GM10248 (cell line): ENCODE measurements around the gene SLC22A16.

ENCODE experiments used
- CTCF ChIA-PET: fragments of 300-600 bp; sonication (Branson Sonifier 250); formaldehyde crosslinking; extraction: SDS; loops from one replicate; lab custom pipeline; 2021; ENCODE audit warnings: antibody characterized with exemption; lab: Yijun Ruan, JAX
- POLR2A ChIA-PET: fragments of 350-650 bp; sonication (Branson Sonifier 250); formaldehyde crosslinking; extraction: SDS; loops from one replicate; lab custom pipeline; 2020; ENCODE audit warnings: antibody characterized with exemption; lab: Yijun Ruan, JAX
- DNase-seq: peaks from one replicate; pipeline ENCODE4 v3.0.0; 2012; ENCODE audit errors: extremely low spot score
- TF ChIP-seq, protein P1 (sequence below): IDR thresholded peaks from 2 replicates; pipeline ENCODE4 v1.5.1; 2012; ENCODE audit warnings: mild to moderate bottlenecking, low read depth; ENCODE audit errors: extremely low read depth, missing control alignments, control extremely low read depth

SLC22A16 gene

DNA sequence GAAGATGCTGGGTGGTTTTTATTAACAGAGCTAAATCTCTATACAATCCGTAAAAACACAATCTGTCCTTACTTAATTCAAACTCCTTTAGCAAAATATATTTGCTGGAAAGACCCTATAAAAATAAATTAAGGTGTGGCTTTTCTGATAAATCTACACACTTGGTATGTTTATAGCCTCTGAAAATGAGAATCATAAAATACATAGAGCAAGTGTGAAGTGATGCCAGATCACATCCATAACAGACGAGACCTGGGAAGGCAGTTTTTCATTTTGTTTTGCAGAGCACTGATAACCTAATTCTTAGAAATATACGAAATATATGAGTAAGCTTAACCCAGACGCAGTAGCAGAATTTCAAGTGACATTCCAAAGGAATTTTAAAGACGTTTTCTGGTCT, 50.6 kb downstream of the SLC22A16 start:
- POLR2A ChIA-PET: no interaction called here
- no peak for DNase-seq
- CTCF ChIA-PET: no interaction called here
- TF ChIP-seq, protein P1, sequence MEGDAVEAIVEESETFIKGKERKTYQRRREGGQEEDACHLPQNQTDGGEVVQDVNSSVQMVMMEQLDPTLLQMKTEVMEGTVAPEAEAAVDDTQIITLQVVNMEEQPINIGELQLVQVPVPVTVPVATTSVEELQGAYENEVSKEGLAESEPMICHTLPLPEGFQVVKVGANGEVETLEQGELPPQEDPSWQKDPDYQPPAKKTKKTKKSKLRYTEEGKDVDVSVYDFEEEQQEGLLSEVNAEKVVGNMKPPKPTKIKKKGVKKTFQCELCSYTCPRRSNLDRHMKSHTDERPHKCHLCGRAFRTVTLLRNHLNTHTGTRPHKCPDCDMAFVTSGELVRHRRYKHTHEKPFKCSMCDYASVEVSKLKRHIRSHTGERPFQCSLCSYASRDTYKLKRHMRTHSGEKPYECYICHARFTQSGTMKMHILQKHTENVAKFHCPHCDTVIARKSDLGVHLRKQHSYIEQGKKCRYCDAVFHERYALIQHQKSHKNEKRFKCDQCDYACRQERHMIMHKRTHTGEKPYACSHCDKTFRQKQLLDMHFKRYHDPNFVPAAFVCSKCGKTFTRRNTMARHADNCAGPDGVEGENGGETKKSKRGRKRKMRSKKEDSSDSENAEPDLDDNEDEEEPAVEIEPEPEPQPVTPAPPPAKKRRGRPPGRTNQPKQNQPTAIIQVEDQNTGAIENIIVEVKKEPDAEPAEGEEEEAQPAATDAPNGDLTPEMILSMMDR: no peak

DNA sequence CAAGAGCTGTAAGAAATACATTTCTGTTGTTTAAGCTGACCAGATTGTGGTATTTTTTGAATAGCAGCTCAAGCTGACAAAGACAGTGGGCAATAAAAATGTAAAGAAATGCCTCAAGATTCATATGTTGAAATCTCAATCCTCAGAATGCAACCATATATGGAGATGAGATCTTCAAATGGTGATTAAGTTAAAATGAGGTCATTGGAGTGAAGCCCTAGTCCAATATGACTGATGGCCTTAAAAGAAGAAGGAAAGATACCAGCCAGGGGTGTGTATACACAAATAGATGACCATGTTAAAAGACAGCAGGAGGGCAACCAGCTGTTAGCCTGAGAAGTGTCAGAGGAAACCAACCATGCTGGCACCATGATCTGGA, 54.0 kb downstream of the SLC22A16 start:
- ChIA-PET CTCF (interaction anchor here (1.0 to 1.1 kb wide), 2 partner anchors 17 to 20 kb away, joined by 3 read pairs; no protein-coding TSS in a partner anchor), POLR2A (no interaction called here)
- TF ChIP-seq, protein P1: no peak
- DNase-seq: no peak

DNA sequence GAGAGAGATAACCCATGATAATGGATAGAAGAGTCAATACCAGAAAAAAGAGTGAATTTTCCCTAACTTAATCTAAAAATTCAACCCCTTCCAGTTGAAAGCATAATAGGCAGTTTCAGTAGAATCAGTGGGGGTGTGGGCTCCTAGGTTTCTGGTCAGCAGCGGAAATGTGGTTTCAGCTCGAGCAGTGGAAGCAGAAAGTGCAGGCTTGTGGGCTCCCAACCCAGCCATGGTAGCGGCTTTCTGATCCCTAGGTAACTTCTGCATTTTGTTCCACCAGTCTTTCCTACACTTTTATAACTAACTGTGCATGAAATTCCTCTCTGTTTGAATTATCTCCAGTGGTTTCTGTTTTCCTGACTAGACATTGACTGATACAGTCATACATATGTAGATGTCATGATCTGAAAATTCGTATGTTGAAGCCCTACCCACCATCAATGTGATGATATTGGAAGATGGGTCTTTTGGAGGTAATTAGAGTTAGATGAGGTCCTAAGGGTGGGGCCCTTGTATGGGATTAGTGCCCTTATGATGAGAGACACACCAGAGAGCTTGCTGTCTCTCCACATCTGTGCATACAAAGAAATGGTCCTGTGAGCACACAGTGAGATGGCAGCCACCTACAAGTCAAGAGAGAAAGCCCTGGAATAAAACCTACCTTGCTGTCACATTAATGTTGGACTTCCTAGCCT, 54.5 kb downstream of the SLC22A16 start:
- no peak for DNase-seq
- TF ChIP-seq, protein P1: no peak
- POLR2A ChIA-PET: no interaction called here
- CTCF ChIA-PET: interaction anchor here (1.0 to 1.1 kb wide), 2 partner anchors 16 to 19 kb away, joined by 3 read pairs; no protein-coding TSS in a partner anchor

DNA sequence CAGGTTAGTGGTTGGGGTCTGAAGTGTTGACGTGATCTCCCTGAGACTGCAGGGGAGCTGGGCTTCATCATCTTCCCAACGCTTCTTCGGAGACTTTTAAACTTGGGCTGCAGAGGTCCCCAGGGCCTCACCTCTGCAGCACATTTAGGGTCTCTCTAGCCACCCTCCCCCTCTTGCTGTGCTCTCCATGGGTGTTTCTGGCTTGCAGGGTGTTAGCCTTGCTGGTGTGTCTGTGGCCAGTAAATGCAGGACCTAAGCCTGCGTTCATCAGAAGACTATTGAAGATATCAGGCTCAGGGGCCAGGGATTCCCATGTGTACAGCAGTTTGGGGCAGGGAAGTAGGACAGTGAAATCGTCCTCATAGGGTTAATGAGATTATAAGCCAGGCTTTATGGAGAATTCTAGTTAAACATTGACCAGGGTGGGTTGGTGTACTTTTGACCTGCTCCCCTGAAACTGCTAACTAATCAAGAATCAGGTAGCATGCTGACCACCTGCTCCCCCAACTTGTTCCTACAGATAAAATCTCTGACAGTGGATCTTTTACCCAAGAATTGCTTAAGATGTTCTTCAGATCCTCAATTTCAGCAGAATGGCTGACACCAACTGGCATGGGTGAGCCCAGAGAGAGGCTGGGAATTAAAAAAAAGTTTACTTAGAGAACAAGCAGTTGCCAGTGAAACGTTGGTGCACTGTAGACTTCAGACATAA, 57.2 kb downstream of the SLC22A16 start:
- ChIA-PET POLR2A (no interaction called here), CTCF (no interaction called here)
- no peak for DNase-seq
- TF ChIP-seq, protein P1: no peak

DNA sequence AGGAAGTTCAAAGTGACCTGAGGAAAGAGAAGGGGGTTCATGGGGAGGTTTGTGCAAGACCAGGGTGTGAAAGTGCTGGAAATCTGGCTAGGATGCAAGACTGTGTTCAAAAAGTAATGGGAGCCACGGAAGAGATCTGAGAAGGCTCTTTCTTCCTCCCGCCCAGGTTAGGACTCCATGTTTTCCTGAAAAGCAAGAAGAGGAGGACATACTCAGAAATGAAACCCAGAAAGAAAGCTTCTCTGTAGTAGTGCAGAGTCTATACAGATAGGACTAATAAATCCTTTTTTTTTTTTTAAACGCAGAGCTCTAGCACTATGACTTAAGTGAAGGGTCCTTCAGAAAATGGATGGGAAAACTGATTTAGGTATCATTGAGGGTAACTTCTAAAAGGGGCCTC, 57.8 kb downstream of the SLC22A16 start:
- TF ChIP-seq, protein P1: no peak
- no peak for DNase-seq
- POLR2A ChIA-PET: no interaction called here
- CTCF ChIA-PET: no interaction called here

DNA sequence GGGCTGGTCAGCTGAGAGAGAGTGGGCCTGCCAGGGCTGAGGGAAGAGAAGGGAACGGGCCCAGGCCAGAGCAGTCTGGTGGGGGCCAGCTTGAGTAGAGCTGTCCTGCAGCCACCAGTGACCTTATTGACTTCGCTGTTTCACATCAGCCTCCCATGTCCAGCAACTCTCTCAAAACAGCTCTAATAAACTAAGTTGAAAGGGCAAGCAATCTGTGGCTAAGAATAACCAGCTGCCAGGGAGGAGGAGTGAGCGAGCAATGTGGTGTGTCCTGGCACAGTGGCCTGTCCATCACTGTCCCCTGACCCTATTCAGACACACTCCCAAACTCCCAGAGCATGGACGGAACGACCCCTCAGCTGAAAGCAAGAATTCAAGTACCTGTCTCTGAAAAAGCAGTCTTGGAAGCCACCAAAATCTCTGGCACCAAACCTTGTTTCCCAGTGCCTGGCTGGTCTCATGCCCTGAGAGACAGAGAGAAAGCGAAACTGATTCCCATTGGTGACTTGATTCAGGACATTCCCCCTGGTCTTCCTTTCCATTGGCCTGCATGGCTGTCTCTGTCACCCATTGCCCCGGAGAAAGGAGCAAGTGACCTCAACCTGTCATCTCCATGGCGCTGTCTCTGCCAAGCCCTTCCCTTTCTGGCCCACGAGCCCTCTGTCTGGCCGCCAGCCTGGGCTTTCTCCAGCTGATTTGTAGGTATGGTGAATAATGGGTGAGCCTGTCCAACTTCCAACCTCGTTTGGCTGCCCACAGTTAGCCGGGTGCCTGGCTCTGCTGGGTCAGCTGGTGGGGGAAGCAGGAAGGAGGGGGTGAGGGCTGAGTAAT, 61.1 kb downstream of the SLC22A16 start, which contains the start of gene DDO:
Gene DDO, minus strand, starts transcription at position 490 of the 831 bp plus-strand sequence. CDS start 2,113 bp downstream, outside the sequence.
- ChIA-PET CTCF (interaction anchor here (1.3 kb wide), 1 partner anchor 25 kb away, joined by 3 read pairs; no protein-coding TSS in a partner anchor), POLR2A (no interaction called here)
- DNase-seq: no peak
- TF ChIP-seq, protein P1: no peak
